T47D (cell line): ENCODE measurements around the gene ALG9.
"Not testable (repeated sequence)": the region's sequence is repeated elsewhere in the genome, so short reads cannot be mapped to it uniquely, and the experiment has no call there.

ENCODE experiments used
- DNase-seq, 2 experiments: peaks; one replicate each; pipeline versions ENCODE4 v3.0.0 to v3.0.0-alpha.2; 2011 to 2012; ENCODE audit warnings: low read depth in 1 of 2, low spot score in 1 of 2
- JUND ChIP-seq: IDR thresholded peaks from 2 replicates; pipeline ENCODE4 v1.6.1; 2012; ENCODE audit warnings: low read depth
- in situ Hi-C: cut with HindIII; loops from 2 replicates; pipeline ENCODE4 v1.10.0; 2016; ENCODE audit warnings: low sequenced_read_pairs, low pct_unique_long_range_greater_than_20kb

Gene ALG9

GRCh38 chr11:111778047-111778558 lies 93.3 kb downstream of the ALG9 start:
- no peak for DNase-seq
- no peak for TF ChIP-seq JUND

DNA sequence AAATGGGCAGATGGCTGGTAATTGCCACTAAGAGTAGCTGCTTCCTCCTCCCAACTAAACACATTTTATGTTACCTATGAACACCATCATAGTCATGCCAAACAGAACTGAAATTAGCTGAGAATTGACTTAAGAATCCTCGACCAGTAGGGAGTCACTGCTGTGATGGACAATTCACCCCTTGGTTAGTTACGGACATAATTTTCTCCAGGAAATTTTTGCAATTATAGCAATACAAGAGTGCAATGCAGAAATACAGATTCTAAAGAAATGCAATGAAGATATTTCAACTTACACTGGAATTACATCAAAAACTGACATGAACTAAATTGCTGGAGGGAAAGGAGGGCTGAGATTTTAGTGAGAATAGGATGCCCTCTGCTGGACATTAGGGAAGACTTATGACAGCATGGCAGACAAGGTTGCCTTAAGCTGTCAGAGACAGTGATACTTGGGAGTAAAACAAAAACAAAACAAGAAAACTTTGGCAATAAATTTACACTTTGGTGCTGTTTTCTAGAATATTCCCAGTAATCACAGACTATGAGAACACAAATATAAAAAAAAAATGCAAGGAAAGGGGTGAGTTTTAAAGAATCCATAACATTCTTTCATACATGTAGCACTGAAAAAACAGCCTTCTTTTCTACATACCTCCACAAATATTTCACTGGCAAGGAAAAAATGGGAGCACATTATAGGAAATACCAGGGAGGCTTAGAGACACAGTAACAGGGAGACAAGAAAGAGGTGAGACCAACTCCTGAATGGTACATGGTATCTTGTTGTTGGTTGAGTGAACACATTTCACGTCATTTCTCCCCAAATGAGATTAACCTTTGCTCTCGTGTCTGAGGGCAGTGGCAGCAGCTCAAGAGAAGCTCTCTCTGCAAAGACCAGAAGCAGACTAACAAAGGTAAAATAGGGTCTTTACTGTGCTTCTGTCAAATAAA lies 94.0 kb downstream of the ALG9 start:
- DNase-seq, result peak; percentile 66 to 85
- in situ Hi-C loops, result no loop called here
- no peak for TF ChIP-seq JUND

More at GRCh38 chr11:111778047-111778558, 93.3 kb downstream of the ALG9 start:
- in situ Hi-C loops, result no loop called here

GRCh38 chr11:111776398-111777093 lies 94.8 kb downstream of the ALG9 start:
- in situ Hi-C loops, result no loop called here
- TF ChIP-seq JUND, result no peak
- no peak for DNase-seq

DNA sequence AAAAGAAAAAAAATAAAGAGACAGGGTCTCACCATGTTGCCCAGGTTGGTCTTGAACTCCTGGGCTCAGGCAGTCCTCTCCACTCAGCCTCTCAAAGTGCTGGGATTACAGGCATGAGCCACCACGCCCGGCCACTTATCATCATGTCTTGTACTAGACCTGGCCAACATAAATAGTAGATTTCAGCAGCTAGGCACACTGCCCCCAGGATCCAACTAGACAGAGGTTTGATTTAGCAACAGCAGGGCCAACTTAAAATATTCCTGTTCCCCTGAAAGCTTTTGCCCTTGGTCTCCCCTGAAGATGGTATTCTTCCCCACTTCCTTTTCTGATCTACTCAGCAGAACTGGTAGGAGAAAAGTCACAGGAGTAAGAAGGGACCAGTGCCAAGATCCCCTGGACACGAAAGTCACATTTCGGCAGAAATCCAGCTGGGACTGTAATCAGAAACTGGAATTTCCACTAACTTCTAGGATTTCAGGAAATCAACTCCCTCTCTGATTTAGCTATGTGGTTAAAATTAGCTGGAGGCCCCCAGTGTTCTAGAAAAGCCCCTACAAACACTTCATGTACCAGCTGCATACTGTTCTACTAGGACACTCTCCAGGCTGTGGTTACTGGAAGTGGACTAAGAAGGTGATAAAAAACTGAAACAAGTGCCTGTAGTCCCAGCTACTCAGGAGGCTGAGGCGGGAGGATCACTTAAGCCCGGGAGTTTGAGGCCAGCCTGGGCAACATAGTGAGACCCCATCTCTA lies 96.2 kb downstream of the ALG9 start:
- no peak for DNase-seq
- no peak for TF ChIP-seq JUND
- in situ Hi-C loops, result no loop called here

DNA sequence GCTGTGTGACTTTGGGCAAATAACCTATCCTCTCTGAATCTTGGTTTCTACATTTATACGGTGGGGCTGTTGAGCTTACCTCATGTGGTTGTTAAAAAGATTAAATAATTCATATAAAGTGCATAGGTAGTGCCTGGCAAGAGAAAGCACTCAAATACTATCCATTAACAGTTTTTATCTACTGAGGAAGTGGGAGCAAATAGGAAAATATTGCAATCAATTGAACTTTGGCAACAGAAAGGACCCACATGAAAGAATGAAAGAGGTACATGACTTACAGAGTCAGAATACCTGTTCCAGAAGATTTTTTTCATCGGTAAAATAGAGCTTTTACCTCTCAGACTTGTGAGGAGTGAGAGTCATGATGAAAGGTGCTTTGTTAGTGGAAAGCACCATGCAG lies 98.8 kb downstream of the ALG9 start:
- in situ Hi-C loops, result no loop called here
- no peak for TF ChIP-seq JUND
- no peak for DNase-seq

DNA sequence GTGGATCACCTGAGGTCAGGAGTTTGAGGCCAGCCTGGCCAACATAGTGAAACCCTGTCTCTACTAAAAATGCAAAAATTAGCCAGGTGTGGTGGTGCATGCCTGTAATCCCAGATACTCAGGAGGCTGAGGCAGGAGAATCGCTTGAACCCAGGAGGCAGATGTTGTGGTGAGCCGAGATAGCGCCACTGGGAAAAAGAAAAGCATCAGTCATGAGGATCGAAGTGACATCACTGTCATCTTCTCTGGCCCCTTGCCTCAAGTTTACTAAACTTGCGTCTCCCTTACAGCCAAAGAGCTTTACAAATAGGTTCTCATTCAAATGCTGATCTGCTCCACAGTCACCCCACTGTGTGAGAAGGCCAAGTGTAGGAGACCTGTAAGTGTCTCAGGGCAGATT lies 100.2 kb downstream of the ALG9 start:
- in situ Hi-C loops, DNase-seq: not testable (repeated sequence)

DNA sequence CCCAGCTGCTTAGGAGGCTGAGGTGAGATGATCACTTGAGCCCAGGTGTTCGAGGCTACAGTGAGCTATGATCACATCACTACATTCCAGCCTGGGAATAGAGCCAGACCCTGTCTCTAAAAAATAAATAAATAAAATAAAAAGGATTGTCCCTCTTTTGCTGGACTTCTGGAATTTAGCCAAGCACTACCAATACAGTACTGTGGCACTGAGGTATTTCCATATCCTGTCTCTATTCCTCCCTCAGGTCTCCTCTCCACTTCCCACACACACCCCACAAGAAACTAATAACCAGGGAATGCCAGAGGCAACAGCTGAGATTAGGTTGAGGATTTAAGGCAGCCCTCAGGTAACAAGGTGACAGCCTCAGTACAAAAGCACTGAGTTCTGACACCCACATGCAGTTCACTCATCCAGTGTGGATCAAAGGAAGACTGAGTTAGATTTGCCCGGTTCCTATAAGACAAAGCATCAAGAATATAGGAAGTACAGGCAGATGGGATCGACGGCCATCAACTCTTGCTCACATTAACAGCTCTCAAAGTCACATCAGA lies 100.7 kb downstream of the ALG9 start:
- no peak for TF ChIP-seq JUND
- in situ Hi-C loops, result no loop called here
- no peak for DNase-seq

GRCh38 chr11:111766834-111767142 lies 104.6 kb downstream of the ALG9 start:
- in situ Hi-C loops, result no loop called here
- DNase-seq, result no peak
- no peak for TF ChIP-seq JUND

- DNase-seq, result peak; percentile 95 to 97
- no peak for TF ChIP-seq JUND
- in situ Hi-C loops, result no loop called here
Observed at GRCh38 chr11:111765984-111766833, 105.2 kb downstream of the ALG9 start, which contains the start of gene PPP2R1B. Gene PPP2R1B (minus strand): TSS chr11:111766389. CDS start chr11:111766361, 28 bp downstream.

- in situ Hi-C loops, result no loop called here
- peak; percentile 26 to 30 for DNase-seq
- no peak for TF ChIP-seq JUND
Observed at GRCh38 chr11:111765320-111765983, 105.9 kb downstream of the ALG9 start.

GRCh38 chr11:111764621-111765020 lies 106.8 kb downstream of the ALG9 start:
- DNase-seq, result no peak
- in situ Hi-C loops, result no loop called here
- no peak for TF ChIP-seq JUND
